Body of pancreas (tissue), 4 donors: ENCODE measurements around the gene HPX. TPM values are rescaled to one million over a fixed set of nuclear protein-coding genes. Genes with fewer than 3 reads are reported as not detected.
A peak's percentile ranks its signal among the peaks of the same experiment; 100 is the strongest.

Experiments used
- ATAC-seq: fragments of 150-250 bp; one replicate; pipeline ENCODE4 v1.9.1; 2016
- DNase-seq, 4 donors: peaks; one replicate each; pipeline ENCODE4 v3.0.0-alpha.2; 2019
- H3K27ac ChIP-seq, 4 donors: fragments of 200-600 bp; sonication (generic); 1 replicate in 3 of 4; 2 replicates in 1 of 4; pipeline versions ENCODE4 v1.5.1 to v1.6.1; 2016 to 2019; ENCODE audit warnings: mild to moderate bottlenecking in 1 of 4, mixed read lengths in 1 of 4, moderate library complexity in 1 of 4
- H3K27me3 ChIP-seq, 2 donors: fragments of 200-600 bp; sonication (generic); one replicate each; pipeline ENCODE4 v1.6.0; 2016; ENCODE audit warnings: mild to moderate bottlenecking in 1 of 2
- H3K36me3 ChIP-seq, 2 donors: fragments of 200-600 bp; sonication (generic); replicated peaks in 1 of 2; 2 replicates each; pipeline ENCODE4 v1.5.1; 2016; ENCODE audit warnings: low read depth in 2 of 2; ENCODE audit not compliant: insufficient read depth in 1 of 2
- H3K4me1 ChIP-seq: fragments of 200-600 bp; sonication (generic); one replicate; pipeline ENCODE4 v1.6.0; 2016
- H3K4me3 ChIP-seq, 2 donors: fragments of 200-600 bp; sonication (generic); 1 replicate in 1 of 2; 2 replicates in 1 of 2; pipeline ENCODE4 v1.5.1; 2016 to 2019
- H3K9me3 ChIP-seq, 3 donors: fragments of 200-600 bp; sonication (generic); 1 replicate in 2 of 3; 2 replicates in 1 of 3; pipeline ENCODE4 v1.5.1; 2016
- CTCF ChIP-seq, 7 experiments: fragments of 450-650 bp in 4 of 7; fragments of 200-600 bp in 3 of 7; sonication (generic) in 3 of 7; IDR thresholded peaks; one replicate each; pipeline ENCODE4 v1.5.1; 2016 to 2019; ENCODE audit warnings: antibody characterized with exemption in 7 of 7
- POLR2A ChIP-seq, 3 donors: fragments of 450-650 bp; IDR thresholded peaks; one replicate each; pipeline ENCODE4 v1.6.1; 2016; ENCODE audit warnings: antibody characterized with exemption in 3 of 3, mild to moderate bottlenecking in 2 of 3
- WGBS, 2 donors: methylation state at CpG; one replicate each; pipeline ENCODE4 v1.1.5; 2017; 5-methylcytosine and 5-hydroxymethylcytosine counted together
- intact Hi-C: fragments of 100-400 bp; cut with DNase I; formaldehyde crosslinking; loops from one replicate; pipeline ENCODE4 v1.15.1; 2023
- total RNA-seq, 2 donors: library from RNA; depleted of rRNA; stranded (reverse); fragments of >200 nt; gene quantifications; one replicate each; pipeline ENCODE4 v1.1.0, GENCODE V29; 2016

Gene HPX
- total RNA-seq, 2 donors from 2014 or later: 1.3 TPM; not detected in 1

- DNase-seq: peak in 2 of 4 donors; percentile 39 to 69
- whole genome bisulfite sequencing, 2 donors: 33 to 43% methylated on average over 7 of the region's 7 CpGs
- intact Hi-C loops: no loop called here
- Histone ChIP-seq H3K4me3 (peak overlapping the region; percentile 54 to 84), H3K27ac (peak overlapping the region in 3 of 4 donors; percentile 83 to 89 (median 86)), H3K9me3 (no peaks in the 10 kb centered on the region), H3K27me3 (no peaks in the 10 kb centered on the region), H3K36me3 (no peaks in the 10 kb centered on the region), H3K4me1 (peaks cover 15% of the 10 kb centered on the region)
- TF ChIP-seq CTCF (IDR thresholded peaks at IDR 0.05) (no peak), POLR2A (IDR thresholded peaks at IDR 0.05) (no peak)
- peak; percentile 33 for ATAC-seq
Observed at GRCh38 chr11:6417907-6418556, 22.8 kb downstream of the HPX start.

GRCh38 chr11:6415797-6416196, 25.0 kb downstream of the HPX start:
- H3K9me3 ChIP-seq: no peaks in the 10 kb centered on the region
- TF ChIP-seq CTCF (IDR thresholded peaks at IDR 0.05) (no peak), POLR2A (IDR thresholded peaks at IDR 0.05) (no peak)
- H3K4me1 ChIP-seq: peaks cover 15% of the 10 kb centered on the region
- DNase-seq (no peak), ATAC-seq (no peak)
- H3K27ac ChIP-seq: no peak overlapping the region
- intact Hi-C loops: no loop called here
- no peak overlapping the region for H3K4me3 ChIP-seq
- WGBS, 2 donors: 72 to 76% methylated on average over 6 of the region's 6 CpGs
- no peaks in the 10 kb centered on the region for H3K36me3 ChIP-seq
- no peaks in the 10 kb centered on the region for H3K27me3 ChIP-seq

- H3K36me3 ChIP-seq: no peaks in the 10 kb centered on the region
- 79 to 86% methylated on average over 3 of the region's 3 CpGs for WGBS, 2 donors
- H3K27me3 ChIP-seq: no peaks in the 10 kb centered on the region
- ATAC-seq: no peak
- H3K9me3 ChIP-seq: no peaks in the 10 kb centered on the region
- intact Hi-C loops: no loop called here
- no peak for DNase-seq
- peaks cover 12% of the 10 kb centered on the region for H3K4me1 ChIP-seq
- no peak overlapping the region for H3K4me3 ChIP-seq
- TF ChIP-seq POLR2A (IDR thresholded peaks at IDR 0.05) (no peak), CTCF (IDR thresholded peaks at IDR 0.05) (no peak)
- no peak overlapping the region for H3K27ac ChIP-seq
Observed at GRCh38 chr11:6414874-6415328, 25.9 kb downstream of the HPX start.

GRCh38 chr11:6413791-6414201, 27.0 kb downstream of the HPX start:
- 89 to 91% methylated on average over 12 of the region's 12 CpGs for WGBS, 2 donors

More at GRCh38 chr11:6413791-6414201, 27.0 kb downstream of the HPX start:
- H3K27me3 ChIP-seq: no peaks in the 10 kb centered on the region
- no peak for ATAC-seq
- DNase-seq: no peak
- H3K36me3 ChIP-seq: no peaks in the 10 kb centered on the region
- no peak overlapping the region for H3K4me3 ChIP-seq
- no peak overlapping the region for H3K27ac ChIP-seq
- intact Hi-C loops: no loop called here
- no peaks in the 10 kb centered on the region for H3K9me3 ChIP-seq
- TF ChIP-seq CTCF (IDR thresholded peaks at IDR 0.05) (no peak), POLR2A (IDR thresholded peaks at IDR 0.05) (no peak)
- H3K4me1 ChIP-seq: peaks cover 6% of the 10 kb centered on the region
